GM21619 (cell line): ENCODE measurements around the gene WASF2.
"Not testable (repeated sequence)": the region's sequence is repeated elsewhere in the genome, so short reads cannot be mapped to it uniquely, and the experiment has no call there.

ENCODE experiments used
- ATAC-seq: cut with Tn5 transposase; IDR thresholded peaks from one replicate; pipeline ENCODE4 v1.9.1; 2021; ENCODE audit not compliant: unreplicated experiment

Gene WASF2

GRCh38 chr1:27489973-27490741 lies at the start of gene WASF2:
Gene WASF2 (minus strand): TSS chr1:27490167. CDS start chr1:27428890, 61,277 bp downstream.
- ATAC-seq, result peak; percentile 85

GRCh38 chr1:27538793-27539192 lies 48.8 kb upstream of the WASF2 start:
- no peak for ATAC-seq

GRCh38 chr1:27538305-27538676 lies 48.3 kb upstream of the WASF2 start:
- not testable (repeated sequence) for ATAC-seq

GRCh38 chr1:27536767-27537166 lies 46.8 kb upstream of the WASF2 start:
- no peak for ATAC-seq

- no peak for ATAC-seq
Observed at GRCh38 chr1:27536010-27536757, 46.2 kb upstream of the WASF2 start.

GRCh38 chr1:27535386-27535785 lies 45.4 kb upstream of the WASF2 start:
- ATAC-seq, result no peak

- ATAC-seq, result no peak
Observed at GRCh38 chr1:27531959-27532685, 42.2 kb upstream of the WASF2 start.

- ATAC-seq, result no peak
Observed at GRCh38 chr1:27530192-27530591, 40.2 kb upstream of the WASF2 start.

GRCh38 chr1:27529704-27530018 lies 39.7 kb upstream of the WASF2 start:
- ATAC-seq, result no peak

- no peak for ATAC-seq
Observed at GRCh38 chr1:27528818-27529703, 39.1 kb upstream of the WASF2 start.

GRCh38 chr1:27527890-27528817 lies 38.2 kb upstream of the WASF2 start:
- no peak for ATAC-seq

GRCh38 chr1:27527223-27527889 lies 37.4 kb upstream of the WASF2 start:
- no peak for ATAC-seq

- no peak for ATAC-seq
Observed at GRCh38 chr1:27526569-27527222, 36.7 kb upstream of the WASF2 start.

GRCh38 chr1:27525296-27526272 lies 35.6 kb upstream of the WASF2 start:
- ATAC-seq, result peak; percentile 47

GRCh38 chr1:27523337-27524020 lies 33.5 kb upstream of the WASF2 start:
- ATAC-seq, result no peak

- no peak for ATAC-seq
Observed at GRCh38 chr1:27522432-27523336, 32.7 kb upstream of the WASF2 start.
